Measurements from ENCODE around the gene PPIL4. TPM values are rescaled to one million over a fixed set of nuclear protein-coding genes. Genes with fewer than 3 reads are reported as not detected.

The PPIL4 gene
- polyA plus RNA-seq, 1 experiment: 2.6 TPM

DNA sequence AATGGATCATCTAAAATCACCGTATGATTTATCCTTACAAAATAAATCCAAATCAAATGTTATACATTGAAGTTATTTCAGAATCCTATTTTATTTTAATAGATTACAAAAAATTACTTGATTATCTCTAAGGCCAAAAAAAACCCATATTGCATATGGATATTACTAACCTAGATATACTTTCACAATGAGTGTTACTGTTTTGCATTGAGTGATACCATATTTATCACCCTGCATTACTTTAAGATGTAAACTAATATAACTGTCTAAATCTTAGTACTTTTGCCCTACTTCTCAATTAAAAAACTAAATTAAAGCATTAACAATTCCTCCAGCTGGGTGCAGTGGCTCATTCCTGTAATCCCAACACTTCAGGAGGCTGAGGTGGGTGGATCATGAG is 11.1 kb downstream of the PPIL4 start:
- no peak for DNase-seq (ENCODE audit: low read depth)
- Histone ChIP-seq H3K27me3 (ENCODE audit: control insufficient read depth, insufficient read depth, low read length) (no peaks in the 10 kb centered on the region), H3K4me3 (ENCODE audit: low read depth, low read length) (no peak overlapping the region), H3K36me3 (ENCODE audit: control insufficient read depth, insufficient read depth, low read length) (peaks cover 9% of the 10 kb centered on the region)
- ChIA-PET CTCF (interaction anchor here (1.3 kb wide), 1 partner anchor 11 kb away, joined by 3 read pairs; the partner anchor contains the start of gene PPIL4), POLR2A (no interaction called here)
- TF ChIP-seq, protein P1, sequence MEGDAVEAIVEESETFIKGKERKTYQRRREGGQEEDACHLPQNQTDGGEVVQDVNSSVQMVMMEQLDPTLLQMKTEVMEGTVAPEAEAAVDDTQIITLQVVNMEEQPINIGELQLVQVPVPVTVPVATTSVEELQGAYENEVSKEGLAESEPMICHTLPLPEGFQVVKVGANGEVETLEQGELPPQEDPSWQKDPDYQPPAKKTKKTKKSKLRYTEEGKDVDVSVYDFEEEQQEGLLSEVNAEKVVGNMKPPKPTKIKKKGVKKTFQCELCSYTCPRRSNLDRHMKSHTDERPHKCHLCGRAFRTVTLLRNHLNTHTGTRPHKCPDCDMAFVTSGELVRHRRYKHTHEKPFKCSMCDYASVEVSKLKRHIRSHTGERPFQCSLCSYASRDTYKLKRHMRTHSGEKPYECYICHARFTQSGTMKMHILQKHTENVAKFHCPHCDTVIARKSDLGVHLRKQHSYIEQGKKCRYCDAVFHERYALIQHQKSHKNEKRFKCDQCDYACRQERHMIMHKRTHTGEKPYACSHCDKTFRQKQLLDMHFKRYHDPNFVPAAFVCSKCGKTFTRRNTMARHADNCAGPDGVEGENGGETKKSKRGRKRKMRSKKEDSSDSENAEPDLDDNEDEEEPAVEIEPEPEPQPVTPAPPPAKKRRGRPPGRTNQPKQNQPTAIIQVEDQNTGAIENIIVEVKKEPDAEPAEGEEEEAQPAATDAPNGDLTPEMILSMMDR (IDR thresholded peaks at IDR 0.05; ENCODE audit: insufficient read depth, low read depth, low read length): no peak

DNA sequence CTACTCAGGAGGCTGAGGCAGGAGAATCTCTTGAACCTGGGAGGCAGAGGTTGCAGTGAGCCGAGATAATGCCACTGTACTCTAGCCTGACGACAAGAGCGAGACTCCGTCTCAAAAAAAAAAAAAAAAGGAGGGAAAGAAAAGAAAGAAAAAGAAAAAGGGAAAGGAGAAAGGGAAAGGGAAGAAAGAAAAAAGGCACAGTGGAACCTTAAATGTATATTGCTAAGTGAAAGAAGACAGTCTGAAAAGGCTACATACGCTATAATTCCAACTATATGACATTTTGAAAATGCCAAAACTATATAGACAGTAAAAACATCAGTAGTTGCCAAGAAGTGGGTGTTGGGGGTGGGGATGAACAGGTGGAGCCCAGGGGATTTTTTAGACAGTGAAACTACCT is 16.2 kb downstream of the PPIL4 start:
- no peak for DNase-seq (ENCODE audit: low read depth)
- no peaks in the 10 kb centered on the region for H3K27me3 ChIP-seq (ENCODE audit: control insufficient read depth, insufficient read depth, low read length)
- TF ChIP-seq, protein P1 (IDR thresholded peaks at IDR 0.05; ENCODE audit: insufficient read depth, low read depth, low read length): no peak
- no peak overlapping the region for H3K4me3 ChIP-seq (ENCODE audit: low read depth, low read length)
- ChIA-PET POLR2A (no interaction called here), CTCF (no interaction called here)
- H3K36me3 ChIP-seq (ENCODE audit: control insufficient read depth, insufficient read depth, low read length): peaks cover 9% of the 10 kb centered on the region

DNA sequence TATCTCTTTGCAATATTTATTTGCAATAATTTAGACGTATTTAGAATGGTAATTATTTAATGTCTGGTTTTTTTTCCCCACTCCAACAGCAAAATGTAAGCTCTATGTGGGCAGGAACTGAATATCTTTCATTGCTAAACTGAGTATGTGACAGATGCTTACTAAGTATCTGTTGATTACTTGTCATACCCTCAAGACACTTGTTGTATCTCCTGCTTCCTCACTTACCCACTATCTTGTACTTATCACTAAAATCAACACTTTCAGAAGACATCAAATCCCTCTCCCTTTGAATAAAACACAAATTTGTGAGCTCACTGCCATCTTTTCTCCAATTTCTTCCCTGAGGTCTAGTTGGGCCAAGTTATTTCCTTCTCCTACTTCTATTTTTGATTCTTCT is 30.3 kb downstream of the PPIL4 start:
- CTCF ChIA-PET: interaction anchor here (0.9 to 4.1 kb wide), 5 partner anchors 83 to 958 kb away, joined by 3 to 28 read pairs (median 4); no protein-coding TSS in a partner anchor
- no peak for DNase-seq (ENCODE audit: low read depth)
- H3K27me3 ChIP-seq (ENCODE audit: control insufficient read depth, insufficient read depth, low read length): no peaks in the 10 kb centered on the region
- POLR2A ChIA-PET: interaction anchor here (0.6 kb wide), 1 partner anchor 1129 kb away, joined by 14 read pairs; no protein-coding TSS in a partner anchor
- peaks cover 5% of the 10 kb centered on the region for H3K36me3 ChIP-seq (ENCODE audit: control insufficient read depth, insufficient read depth, low read length)
- TF ChIP-seq, protein P1 (IDR thresholded peaks at IDR 0.05; ENCODE audit: insufficient read depth, low read depth, low read length): no peak
- no peak overlapping the region for H3K4me3 ChIP-seq (ENCODE audit: low read depth, low read length)

DNA sequence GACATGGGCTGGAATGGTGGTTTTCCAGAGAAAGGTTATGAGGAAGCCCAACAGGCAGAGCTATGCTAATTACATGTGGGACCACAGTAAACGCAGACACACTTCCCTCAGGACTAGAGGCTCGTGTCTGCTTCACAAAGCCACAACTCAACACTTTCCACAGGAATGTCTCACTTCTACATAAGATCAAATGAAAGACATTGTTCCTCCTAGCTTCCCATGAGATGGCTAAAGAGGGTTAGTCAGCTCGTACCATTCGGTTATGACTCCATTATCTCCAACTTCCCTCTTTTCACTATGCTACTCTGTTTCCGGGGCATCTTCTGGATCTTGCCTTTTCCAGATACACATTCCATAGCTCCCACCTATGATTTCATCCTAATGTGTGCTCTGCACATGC is 31.9 kb downstream of the PPIL4 start:
- peaks cover 5% of the 10 kb centered on the region for H3K36me3 ChIP-seq (ENCODE audit: control insufficient read depth, insufficient read depth, low read length)
- H3K27me3 ChIP-seq (ENCODE audit: control insufficient read depth, insufficient read depth, low read length): no peaks in the 10 kb centered on the region
- no peak for DNase-seq (ENCODE audit: low read depth)
- CTCF ChIA-PET: interaction anchor here (1.4 to 1.6 kb wide), 2 partner anchors 485 to 488 kb away, joined by 4 to 5 read pairs; no protein-coding TSS in a partner anchor
- POLR2A ChIA-PET: no interaction called here
- H3K4me3 ChIP-seq (ENCODE audit: low read depth, low read length): no peak overlapping the region
- TF ChIP-seq, protein P1 (IDR thresholded peaks at IDR 0.05; ENCODE audit: insufficient read depth, low read depth, low read length): no peak

DNA sequence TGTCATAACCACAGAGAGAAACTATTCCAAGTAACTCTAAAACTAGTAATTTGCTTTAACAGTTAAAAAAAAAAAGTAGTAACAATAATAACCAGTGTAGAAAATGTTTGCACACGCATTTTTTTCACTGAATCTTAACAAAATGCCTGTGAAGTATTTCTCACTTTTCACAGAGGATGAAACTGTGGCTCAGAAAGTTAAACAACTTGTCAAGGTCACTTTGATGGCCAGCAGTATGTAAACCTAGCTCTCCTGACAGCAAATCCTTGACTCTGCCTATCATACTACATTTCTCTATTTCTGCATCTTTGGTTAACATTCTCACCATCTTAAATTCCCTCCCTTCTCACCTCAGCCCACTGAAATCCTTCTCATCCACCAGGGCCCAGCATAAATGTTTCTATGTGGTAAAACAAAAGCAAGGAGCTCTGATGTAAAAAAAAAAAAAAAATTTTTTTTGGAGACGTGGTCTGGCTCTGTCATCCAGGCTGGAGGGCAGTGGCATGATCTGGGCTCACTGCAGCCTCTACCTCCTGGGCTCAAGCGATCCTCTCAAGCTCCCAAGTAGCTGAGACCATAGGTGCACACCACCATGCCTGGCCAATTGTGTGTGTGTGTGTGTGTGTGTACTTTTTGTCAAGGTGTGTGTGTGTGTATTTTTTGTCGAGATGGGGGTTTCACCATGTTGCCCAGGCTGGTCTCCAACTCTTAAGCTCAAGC is 34.9 kb downstream of the PPIL4 start:
- TF ChIP-seq, protein P1 (IDR thresholded peaks at IDR 0.05; ENCODE audit: insufficient read depth, low read depth, low read length): no peak
- CTCF ChIA-PET: no interaction called here
- no peak for DNase-seq (ENCODE audit: low read depth)
- Histone ChIP-seq H3K4me3 (ENCODE audit: low read depth, low read length) (no peak overlapping the region), H3K36me3 (ENCODE audit: control insufficient read depth, insufficient read depth, low read length) (peaks cover 5% of the 10 kb centered on the region), H3K27me3 (ENCODE audit: control insufficient read depth, insufficient read depth, low read length) (no peaks in the 10 kb centered on the region)
- POLR2A ChIA-PET: no interaction called here

All from BJ (cell line).